Measurements from ENCODE around the gene B3GALNT1.

GRCh38 chr3:161149529-161149928 lies 44.4 kb upstream of the B3GALNT1 start:
- no peak for TF ChIP-seq EZH2phosphoT487 (IDR thresholded peaks at IDR 0.05; ENCODE audit: low read depth, severe bottlenecking, unreplicated experiment)
- TF ChIP-seq CTCF (IDR thresholded peaks at IDR 0.05; ENCODE audit: poor library complexity), result no peak

Measured in hepatocyte (in vitro differentiated cells).